22Rv1 (cell line): Measurements from ENCODE around the gene FBXL12.

Experiments used
- CTCF ChIP-seq: fragments of 450-650 bp; IDR thresholded peaks from 2 replicates; pipeline ENCODE4 v1.5.1; 2017; ENCODE audit warnings: mild to moderate bottlenecking
- ZFX ChIP-seq: fragments of 450-650 bp; IDR thresholded peaks from 2 replicates; pipeline ENCODE4 v1.6.1; 2017; ENCODE audit warnings: antibody characterized with exemption, borderline replicate concordance

- TF ChIP-seq CTCF = no peak
- no peak for TF ChIP-seq ZFX
Measured at GRCh38 chr19:9848762-9849161, 29.9 kb upstream of the FBXL12 start.
